HL-60 (cell line): ENCODE measurements around the gene S100B.

Experiments
- CTCF ChIP-seq: IDR thresholded peaks from one replicate; pipeline ENCODE4 v1.5.1; 2011; ENCODE audit warnings: low read length, control low read depth, inconsistent platforms; ENCODE audit not compliant: insufficient read depth
- GABPA ChIP-seq: IDR thresholded peaks from 2 replicates; pipeline ENCODE4 v1.6.1; 2012; ENCODE audit warnings: low read depth
- POLR2AphosphoS5 ChIP-seq: IDR thresholded peaks from 2 replicates; pipeline ENCODE4 v1.6.1; 2012; ENCODE audit warnings: low read depth
- REST ChIP-seq: IDR thresholded peaks from 2 replicates; pipeline ENCODE4 v1.6.1; 2012; ENCODE audit warnings: low read depth; ENCODE audit not compliant: insufficient replicate concordance
- SPI1 ChIP-seq: IDR thresholded peaks from 2 replicates; pipeline ENCODE4 v1.6.1; 2012; ENCODE audit warnings: low read depth, mild to moderate bottlenecking, borderline replicate concordance

GRCh38 chr21:46626536-46626935 is 21.7 kb upstream of the S100B start:
- TF ChIP-seq POLR2AphosphoS5 (no peak), REST (no peak), CTCF (no peak), GABPA (no peak), SPI1 (no peak)
